SHP77 (cell line): ENCODE results near the gene STON2.
"Not testable (repeated sequence)": the region's sequence is repeated elsewhere in the genome, so short reads cannot be mapped to it uniquely, and the experiment has no call there.

ENCODE experiments used
- DNase-seq, 2 experiments: peaks; one replicate each; lab custom pipeline; 2025; lab: John Stamatoyannopoulos, UW

STON2 gene

GRCh38 chr14:81265636-81266169 lies 134.4 kb downstream of the STON2 start:
- no peak for DNase-seq

GRCh38 chr14:81264671-81265070 lies 135.5 kb downstream of the STON2 start:
- DNase-seq: no peak

- no peak for DNase-seq
Observed at GRCh38 chr14:81263777-81264410, 136.2 kb downstream of the STON2 start.

DNA sequence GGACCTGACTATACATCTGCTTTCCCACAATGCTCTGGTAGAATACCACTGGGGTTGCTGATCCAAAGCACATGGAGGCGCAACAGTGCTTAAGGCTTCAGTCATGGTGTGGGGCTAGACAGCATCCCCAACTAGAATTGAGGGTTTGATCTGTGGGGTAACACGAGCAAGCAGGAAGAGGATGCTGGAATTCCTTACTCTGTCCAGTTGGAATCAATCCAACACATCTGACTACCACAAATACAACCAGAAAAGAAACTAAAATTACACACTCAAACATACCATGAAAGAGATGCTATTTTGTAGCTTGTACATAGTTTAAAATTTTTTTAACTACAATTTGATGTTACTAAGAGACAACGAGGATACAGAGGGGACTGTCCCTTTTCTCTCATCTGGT lies 138.9 kb downstream of the STON2 start:
- no peak for DNase-seq

GRCh38 chr14:81260732-81261131 lies 139.4 kb downstream of the STON2 start:
- DNase-seq: no peak

DNA sequence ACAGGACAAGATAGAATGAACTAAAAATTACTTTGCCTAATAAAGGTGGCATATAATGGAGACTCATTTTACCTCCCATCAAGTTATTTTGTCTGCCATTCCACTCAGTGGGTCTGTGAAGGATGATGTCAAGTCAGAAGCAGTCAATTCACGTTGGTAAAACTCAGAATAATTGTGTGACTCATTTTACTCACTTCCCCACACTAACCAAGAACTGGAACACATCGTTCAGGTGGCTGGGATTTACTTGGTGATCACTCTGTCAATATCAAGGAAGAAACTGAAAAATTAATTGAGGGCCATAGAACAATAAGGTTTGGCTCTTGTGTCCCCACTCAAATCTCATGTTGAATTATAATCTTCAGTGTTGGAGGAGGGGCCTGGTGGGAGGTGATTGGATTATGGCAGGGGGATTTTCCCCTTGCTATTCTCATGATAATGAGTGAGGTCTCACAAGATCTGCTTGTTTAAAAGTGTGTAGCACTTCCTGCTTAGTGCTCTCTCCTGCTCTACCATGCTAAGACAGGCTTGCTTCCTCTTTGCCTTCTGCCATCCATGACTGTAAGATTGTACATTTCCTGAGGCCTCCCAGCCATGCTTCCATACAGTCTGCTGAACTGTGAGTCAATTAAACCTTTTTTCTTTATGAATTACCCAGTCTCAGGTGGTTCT lies 143.7 kb downstream of the STON2 start:
- DNase-seq: no peak

DNA sequence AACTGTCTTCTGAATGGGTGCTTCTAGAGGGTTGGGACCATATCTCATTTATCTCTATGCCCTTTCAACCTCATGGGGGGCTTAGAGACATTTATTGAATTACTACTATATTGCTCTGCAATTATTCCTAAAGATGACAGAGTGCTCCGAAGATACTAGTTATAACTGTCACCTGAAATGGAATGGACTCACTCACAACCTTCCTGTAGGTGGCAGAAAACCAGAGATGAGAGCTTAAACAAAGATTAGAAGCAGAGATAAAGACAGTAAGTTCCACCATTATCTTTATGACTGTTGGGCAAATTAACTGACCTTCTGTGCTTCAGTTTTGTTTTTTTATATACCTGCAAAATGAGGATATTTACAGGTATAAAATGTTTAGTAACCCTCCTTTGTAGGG lies 147.8 kb downstream of the STON2 start:
- DNase-seq: no peak

DNA sequence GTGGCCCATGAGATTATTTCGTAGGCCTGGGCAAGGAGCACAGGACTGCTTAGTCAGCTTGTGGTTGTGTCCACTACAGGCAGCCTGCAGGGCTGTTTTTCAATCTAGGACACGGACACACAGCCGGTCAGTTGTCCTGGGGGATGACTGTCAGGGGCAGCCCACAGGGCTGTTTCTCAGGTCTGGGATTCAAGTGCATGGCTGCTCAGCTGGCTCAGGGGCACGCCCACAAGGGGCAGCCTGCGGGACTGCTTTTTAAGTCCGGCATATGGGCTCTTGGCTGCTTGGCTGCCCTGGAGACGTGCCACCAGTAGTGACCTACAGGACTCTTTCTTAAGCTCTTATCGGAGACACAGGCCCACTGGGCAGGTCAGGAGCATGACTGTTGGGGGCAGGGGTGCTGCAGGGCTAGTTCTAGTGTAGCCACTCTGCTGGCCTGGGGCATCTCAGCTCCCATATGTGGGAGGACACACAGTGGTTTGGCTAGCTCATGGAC lies 152.8 kb downstream of the STON2 start:
- DNase-seq: no peak

- DNase-seq: no peak
Observed at GRCh38 chr14:81246461-81247270, 153.5 kb downstream of the STON2 start.

DNA sequence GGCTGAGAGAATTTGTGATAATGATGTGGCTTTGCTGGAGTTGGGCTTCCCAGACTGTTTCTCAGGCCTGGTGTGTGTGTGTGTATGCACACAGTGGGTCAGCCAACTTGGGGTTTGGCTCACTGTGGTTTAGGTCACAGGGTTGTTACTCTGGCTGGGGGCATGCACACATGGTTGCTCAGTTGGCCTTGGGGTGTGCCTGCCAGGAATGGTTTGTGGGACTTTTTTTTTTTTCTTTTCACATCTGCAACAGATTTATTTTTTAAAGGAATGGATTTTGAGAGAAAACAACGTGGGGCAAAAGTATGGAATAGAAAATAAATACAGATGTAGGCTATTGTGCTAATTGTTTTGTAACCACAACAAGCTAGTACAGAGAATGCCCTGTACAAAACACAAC lies 154.4 kb downstream of the STON2 start:
- DNase-seq: no peak

- not testable (repeated sequence) for DNase-seq
Observed at GRCh38 chr14:81244431-81244830, 155.7 kb downstream of the STON2 start.

- no peak for DNase-seq
Observed at GRCh38 chr14:81243499-81243898, 156.6 kb downstream of the STON2 start.

DNA sequence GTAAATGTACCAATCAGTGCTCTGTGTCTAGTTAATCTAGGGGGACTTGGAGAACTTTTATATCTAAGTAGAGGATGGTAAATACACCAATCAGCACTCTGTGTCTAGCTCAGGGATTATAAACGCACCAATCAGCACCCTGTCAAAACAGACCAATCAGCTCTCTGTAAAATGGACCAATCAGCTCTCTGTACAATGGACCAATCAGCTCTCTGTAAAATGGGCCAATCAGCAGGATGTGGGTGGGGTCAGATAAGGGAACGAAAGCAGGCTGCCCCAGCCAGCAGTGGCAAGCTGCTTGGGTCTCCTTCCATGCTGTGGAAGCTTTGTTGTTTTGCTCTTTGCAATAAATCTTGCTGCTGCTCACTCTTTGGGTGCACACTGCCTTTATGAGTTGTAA lies 163.3 kb downstream of the STON2 start:
- DNase-seq: not testable (repeated sequence)

GRCh38 chr14:81236138-81236537 lies 164.0 kb downstream of the STON2 start:
- no peak for DNase-seq

GRCh38 chr14:81235096-81235495 lies 165.0 kb downstream of the STON2 start:
- DNase-seq: no peak

DNA sequence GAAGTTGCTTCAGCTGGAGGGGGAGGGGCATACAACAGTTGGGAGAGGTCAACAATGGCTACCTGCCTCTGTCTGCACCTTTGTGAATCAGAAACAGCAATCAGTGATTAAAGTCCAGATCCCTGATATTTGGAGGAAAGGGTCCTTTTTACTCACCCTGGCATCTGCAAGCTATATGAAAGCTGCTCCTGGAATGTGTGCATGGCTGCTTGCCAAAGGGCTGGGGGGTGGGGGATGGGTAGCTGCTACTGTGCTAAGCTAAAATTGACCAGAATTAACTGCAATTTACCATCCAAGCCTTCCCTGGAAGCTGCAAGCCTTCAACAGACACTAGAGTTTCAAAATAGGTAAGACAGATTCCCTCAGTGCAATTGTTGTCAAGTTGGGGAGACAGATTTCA lies 165.8 kb downstream of the STON2 start:
- DNase-seq: no peak

DNA sequence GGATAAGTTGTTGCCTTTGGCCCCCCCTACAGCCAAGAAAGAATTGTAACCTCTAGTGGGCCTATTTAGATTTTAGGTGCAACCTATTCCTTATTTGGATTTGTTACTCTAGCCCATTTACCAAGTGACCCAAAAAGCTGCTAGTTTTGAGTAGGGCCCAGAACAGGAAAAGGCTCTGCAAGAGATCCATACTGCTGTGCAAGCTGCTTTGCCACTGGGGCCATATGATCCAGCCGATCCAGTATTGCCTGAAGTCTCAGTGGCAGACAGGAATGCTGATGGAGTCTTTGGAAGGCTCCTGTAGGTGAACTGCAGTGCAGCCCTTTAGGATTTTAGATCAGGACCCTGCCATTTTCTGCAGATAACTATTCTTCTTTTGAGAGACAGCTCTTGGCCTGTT lies 166.5 kb downstream of the STON2 start:
- DNase-seq: no peak

DNA sequence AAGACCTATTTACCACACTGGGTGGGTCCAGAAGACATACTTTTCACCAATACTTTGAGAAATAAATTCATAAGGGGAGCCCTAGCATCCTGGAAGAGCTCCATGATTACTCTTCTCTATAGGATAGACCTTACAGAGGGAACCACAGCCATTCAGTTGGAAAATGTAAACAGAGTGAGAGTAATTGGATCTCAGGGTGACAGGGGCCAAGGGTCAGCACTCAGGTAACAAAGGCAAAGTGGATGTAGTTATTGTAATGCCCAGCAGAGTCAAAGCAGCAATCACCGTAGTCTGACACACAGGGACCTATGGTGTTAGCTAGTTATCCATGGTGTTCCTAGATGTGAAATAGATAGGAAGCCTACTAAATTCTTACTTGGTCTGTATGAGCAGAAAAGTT lies 168.6 kb downstream of the STON2 start:
- no peak for DNase-seq

DNA sequence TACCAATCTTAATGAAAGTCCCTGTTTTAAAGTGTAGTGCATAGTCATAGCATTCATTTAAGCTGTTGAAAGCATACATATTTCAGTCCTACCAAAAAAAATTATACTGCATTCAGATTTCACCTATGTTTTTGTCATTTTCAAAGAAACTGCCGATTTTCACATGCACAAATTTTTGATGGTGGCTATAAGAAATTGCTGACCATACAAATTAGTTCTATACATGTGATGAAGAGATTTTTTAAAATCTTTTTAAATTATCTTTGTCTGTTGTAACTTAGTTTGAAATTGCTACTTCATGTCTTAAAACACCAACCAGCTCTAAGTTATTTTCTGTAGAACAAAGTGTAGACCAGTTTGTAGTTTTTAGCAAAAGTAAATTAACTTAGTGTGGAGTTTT lies 175.9 kb downstream of the STON2 start:
- no peak for DNase-seq

DNA sequence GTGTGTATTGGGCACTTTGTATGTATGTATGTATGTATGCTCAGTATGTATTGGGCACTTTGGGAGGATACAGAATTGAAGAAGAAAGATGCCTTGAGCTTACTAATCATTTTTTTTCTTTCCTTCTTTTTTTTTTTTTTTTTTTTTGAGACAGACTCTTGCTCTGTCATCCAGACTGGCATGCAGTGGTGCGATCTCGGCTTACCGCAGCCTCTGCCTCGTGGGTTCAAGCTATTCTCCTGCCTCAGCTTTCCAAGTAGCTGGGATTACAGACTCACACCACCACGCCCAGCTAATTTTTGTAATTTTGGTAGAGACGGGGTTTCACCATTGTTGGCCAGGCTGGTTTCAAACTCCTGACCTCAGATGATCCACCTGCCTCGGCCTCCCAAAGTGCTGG lies 176.3 kb downstream of the STON2 start:
- not testable (repeated sequence) for DNase-seq

- no peak for DNase-seq
Observed at GRCh38 chr14:81222691-81223090, 177.4 kb downstream of the STON2 start.

DNA sequence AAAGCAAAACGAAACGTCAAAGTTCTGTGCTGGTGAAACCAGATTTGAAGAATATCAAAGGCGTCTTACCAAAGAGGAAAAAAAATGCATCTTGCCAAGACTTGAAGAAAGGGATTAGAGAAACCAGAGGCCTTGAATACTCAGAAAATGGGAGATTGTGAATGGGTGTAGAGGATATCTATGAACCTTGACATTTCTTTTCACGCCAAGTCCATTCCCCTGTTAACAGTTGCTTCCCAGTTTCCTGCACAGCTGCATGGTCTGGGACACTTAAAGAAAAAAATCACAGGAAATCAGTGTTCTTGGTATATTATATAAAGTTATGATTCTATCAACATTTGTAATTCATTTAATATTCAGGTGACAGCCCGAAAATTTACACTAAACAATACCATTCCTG lies 178.0 kb downstream of the STON2 start:
- no peak for DNase-seq
